Peyer's patch (tissue), 4 donors: ENCODE measurements around the gene PLXNA2.

Source experiments
- POLR2A ChIP-seq, 2 donors: fragments of 450-650 bp; IDR thresholded peaks; one replicate each; pipeline ENCODE4 v1.5.1; 2017; ENCODE audit warnings: antibody characterized with exemption in 2 of 2, mild to moderate bottlenecking in 2 of 2, moderate library complexity in 2 of 2
- TF ChIP-seq, protein P1 (sequence below), 6 experiments: fragments of 450-650 bp in 4 of 6; fragments of 200-600 bp in 2 of 6; sonication (generic) in 1 of 6; IDR thresholded peaks; one replicate each; pipeline ENCODE4 v1.5.1; 2017 to 2019; ENCODE audit warnings: antibody characterized with exemption in 6 of 6, mild to moderate bottlenecking in 3 of 6, moderate library complexity in 1 of 6

DNA sequence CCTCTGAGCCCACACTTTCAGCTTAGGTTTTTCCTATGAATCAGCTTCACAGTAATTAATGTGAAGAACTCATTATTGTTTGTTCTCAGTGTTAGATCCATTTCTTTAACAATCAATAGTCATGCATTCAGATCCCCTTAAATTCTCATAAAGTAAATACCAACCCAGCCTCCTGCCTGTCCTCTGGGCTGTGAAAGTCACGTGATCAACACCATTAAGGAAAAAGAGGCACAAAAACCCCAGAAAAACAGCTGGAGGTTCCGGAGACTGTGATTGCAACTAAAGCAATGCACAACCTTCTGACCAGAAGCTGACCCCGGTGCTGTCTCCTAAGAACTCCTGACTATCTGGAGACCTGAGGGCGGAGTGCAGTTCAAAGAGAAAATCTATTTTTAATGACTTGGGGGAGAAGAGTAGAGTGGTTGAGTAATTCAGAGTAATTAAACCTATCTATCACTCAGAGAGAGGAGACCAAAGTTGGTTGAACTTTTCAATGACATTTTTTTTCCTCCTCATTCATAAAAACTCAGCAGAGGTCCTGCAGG lies 132.5 kb downstream of the PLXNA2 start:
- no peak for TF ChIP-seq POLR2A (IDR thresholded peaks at IDR 0.05)
- TF ChIP-seq, protein P1, sequence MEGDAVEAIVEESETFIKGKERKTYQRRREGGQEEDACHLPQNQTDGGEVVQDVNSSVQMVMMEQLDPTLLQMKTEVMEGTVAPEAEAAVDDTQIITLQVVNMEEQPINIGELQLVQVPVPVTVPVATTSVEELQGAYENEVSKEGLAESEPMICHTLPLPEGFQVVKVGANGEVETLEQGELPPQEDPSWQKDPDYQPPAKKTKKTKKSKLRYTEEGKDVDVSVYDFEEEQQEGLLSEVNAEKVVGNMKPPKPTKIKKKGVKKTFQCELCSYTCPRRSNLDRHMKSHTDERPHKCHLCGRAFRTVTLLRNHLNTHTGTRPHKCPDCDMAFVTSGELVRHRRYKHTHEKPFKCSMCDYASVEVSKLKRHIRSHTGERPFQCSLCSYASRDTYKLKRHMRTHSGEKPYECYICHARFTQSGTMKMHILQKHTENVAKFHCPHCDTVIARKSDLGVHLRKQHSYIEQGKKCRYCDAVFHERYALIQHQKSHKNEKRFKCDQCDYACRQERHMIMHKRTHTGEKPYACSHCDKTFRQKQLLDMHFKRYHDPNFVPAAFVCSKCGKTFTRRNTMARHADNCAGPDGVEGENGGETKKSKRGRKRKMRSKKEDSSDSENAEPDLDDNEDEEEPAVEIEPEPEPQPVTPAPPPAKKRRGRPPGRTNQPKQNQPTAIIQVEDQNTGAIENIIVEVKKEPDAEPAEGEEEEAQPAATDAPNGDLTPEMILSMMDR (IDR thresholded peaks at IDR 0.05), result no peak
